ENCODE results near the gene ARL17A.
"Not testable (repeated sequence)": the region's sequence is repeated elsewhere in the genome, so short reads cannot be mapped to it uniquely, and the experiment has no call there.

ARL17A gene

GRCh38 chr17:46566284-46566683, 13.2 kb downstream of the ARL17A start:
- not testable (repeated sequence) for DNase-seq (ENCODE audit: low read depth); H3K4me3 ChIP-seq (ENCODE audit: control insufficient read depth, low read depth, low read length)

- H3K4me3 ChIP-seq (ENCODE audit: control insufficient read depth, low read depth, low read length); DNase-seq (ENCODE audit: low read depth): not testable (repeated sequence)
These were observed 19.4 kb downstream of the ARL17A start for GRCh38 chr17:46560048-46560447.

- not testable (repeated sequence) for H3K4me3 ChIP-seq (ENCODE audit: control insufficient read depth, low read depth, low read length); DNase-seq (ENCODE audit: low read depth)
These were observed 20.3 kb downstream of the ARL17A start for GRCh38 chr17:46559155-46559554.

- DNase-seq (ENCODE audit: low read depth); H3K4me3 ChIP-seq (ENCODE audit: control insufficient read depth, low read depth, low read length): not testable (repeated sequence)
These were observed 30.9 kb downstream of the ARL17A start for GRCh38 chr17:46548607-46549006.

- not testable (repeated sequence) for DNase-seq (ENCODE audit: low read depth); H3K4me3 ChIP-seq (ENCODE audit: control insufficient read depth, low read depth, low read length)
These were observed 44.8 kb downstream of the ARL17A start for GRCh38 chr17:46534716-46535115.

- H3K4me3 ChIP-seq (ENCODE audit: control insufficient read depth, low read depth, low read length) = not testable (repeated sequence)
These were observed 67.3 kb downstream of the ARL17A start, which contains the start of gene LRRC37A2 for GRCh38 chr17:46512168-46512567. TSS of gene LRRC37A2 (plus strand) at chr17:46512468. CDS start at chr17:46512713, 245 bp downstream.

GRCh38 chr17:46505896-46506295, 73.6 kb downstream of the ARL17A start:
- DNase-seq (ENCODE audit: low read depth) = not testable (repeated sequence)

More at GRCh38 chr17:46512168-46512567, 67.3 kb downstream of the ARL17A start, which contains the start of gene LRRC37A2:
- DNase-seq (ENCODE audit: low read depth) = not testable (repeated sequence)

GRCh38 chr17:46499437-46500139, 79.9 kb downstream of the ARL17A start:
- H3K4me3 ChIP-seq (ENCODE audit: control insufficient read depth, low read depth, low read length); DNase-seq (ENCODE audit: low read depth): not testable (repeated sequence)

More at GRCh38 chr17:46505896-46506295, 73.6 kb downstream of the ARL17A start:
- H3K4me3 ChIP-seq (ENCODE audit: control insufficient read depth, low read depth, low read length) = not testable (repeated sequence)

- DNase-seq (ENCODE audit: low read depth); H3K4me3 ChIP-seq (ENCODE audit: control insufficient read depth, low read depth, low read length): not testable (repeated sequence)
These were observed 87.5 kb downstream of the ARL17A start for GRCh38 chr17:46492021-46492420.

- not testable (repeated sequence) for H3K4me3 ChIP-seq (ENCODE audit: control insufficient read depth, low read depth, low read length); DNase-seq (ENCODE audit: low read depth)
These were observed 98.2 kb downstream of the ARL17A start for GRCh38 chr17:46481310-46481709.

- H3K4me3 ChIP-seq (ENCODE audit: control insufficient read depth, low read depth, low read length); DNase-seq (ENCODE audit: low read depth): not testable (repeated sequence)
These were observed 100.7 kb downstream of the ARL17A start for GRCh38 chr17:46478823-46479222.

GRCh38 chr17:46475583-46475982, 103.9 kb downstream of the ARL17A start:
- DNase-seq (ENCODE audit: low read depth) = not testable (repeated sequence)

GRCh38 chr17:46474489-46474888, 105.0 kb downstream of the ARL17A start:
- not testable (repeated sequence) for DNase-seq (ENCODE audit: low read depth); H3K4me3 ChIP-seq (ENCODE audit: control insufficient read depth, low read depth, low read length)

More at GRCh38 chr17:46475583-46475982, 103.9 kb downstream of the ARL17A start:
- not testable (repeated sequence) for H3K4me3 ChIP-seq (ENCODE audit: control insufficient read depth, low read depth, low read length)

- not testable (repeated sequence) for DNase-seq (ENCODE audit: low read depth); H3K4me3 ChIP-seq (ENCODE audit: control insufficient read depth, low read depth, low read length)
These were observed 111.9 kb downstream of the ARL17A start for GRCh38 chr17:46467618-46468017.

All from fibroblast of mammary gland (primary cell).